ENCODE results near the gene SUFU. TPM values are rescaled to one million over a fixed set of nuclear protein-coding genes. Genes with fewer than 3 reads are reported as not detected.
A peak's percentile ranks its signal among the peaks of the same experiment; 100 is the strongest.
"Not testable (repeated sequence)": the region's sequence is repeated elsewhere in the genome, so short reads cannot be mapped to it uniquely, and the experiment has no call there.

SUFU gene
- total RNA-seq, 1 donor from 2014 or later: 5.5 TPM

DNA sequence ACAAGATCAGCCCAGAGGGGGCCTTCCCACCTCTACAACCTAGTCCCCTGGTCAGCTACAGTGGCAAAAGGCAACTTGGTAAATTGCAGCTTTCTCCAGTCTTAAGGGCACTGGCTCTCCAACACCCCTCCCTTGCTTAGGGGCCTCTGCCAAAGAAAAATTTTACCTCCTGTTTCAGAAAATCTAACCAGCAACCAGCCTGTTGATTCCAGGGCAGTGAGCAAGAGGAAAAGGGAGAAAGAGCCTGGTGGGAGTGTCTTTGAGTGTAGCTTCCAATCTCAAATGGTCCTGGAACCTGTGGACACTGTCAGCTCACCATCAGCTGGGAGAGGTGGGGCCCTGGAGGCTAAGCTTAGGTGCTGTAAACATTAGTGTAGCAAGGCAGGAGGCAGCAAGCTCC is 24.1 kb upstream of the SUFU start:
- no peak for DNase-seq (ENCODE audit: low spot score)

DNA sequence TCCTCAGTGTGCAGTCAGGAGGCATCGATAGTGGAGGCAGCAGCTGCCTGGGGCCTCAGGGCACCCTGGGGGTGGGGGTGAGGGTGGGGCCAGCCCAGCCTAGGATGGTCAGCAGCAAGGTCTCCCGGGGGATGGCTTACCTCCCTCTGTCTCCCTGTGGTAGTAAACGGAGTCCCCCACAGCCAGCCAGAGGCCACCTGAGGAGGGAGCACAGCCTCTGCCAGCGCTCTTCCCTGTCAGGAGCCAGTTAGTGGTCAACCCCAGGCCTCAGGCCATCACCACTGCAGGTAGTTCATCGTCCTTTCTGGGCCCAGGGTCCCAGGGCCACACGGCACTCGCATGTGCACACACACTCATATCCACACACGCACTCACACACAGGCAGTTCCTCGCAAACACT is 23.4 kb upstream of the SUFU start:
- DNase-seq (ENCODE audit: low spot score): no peak

DNA sequence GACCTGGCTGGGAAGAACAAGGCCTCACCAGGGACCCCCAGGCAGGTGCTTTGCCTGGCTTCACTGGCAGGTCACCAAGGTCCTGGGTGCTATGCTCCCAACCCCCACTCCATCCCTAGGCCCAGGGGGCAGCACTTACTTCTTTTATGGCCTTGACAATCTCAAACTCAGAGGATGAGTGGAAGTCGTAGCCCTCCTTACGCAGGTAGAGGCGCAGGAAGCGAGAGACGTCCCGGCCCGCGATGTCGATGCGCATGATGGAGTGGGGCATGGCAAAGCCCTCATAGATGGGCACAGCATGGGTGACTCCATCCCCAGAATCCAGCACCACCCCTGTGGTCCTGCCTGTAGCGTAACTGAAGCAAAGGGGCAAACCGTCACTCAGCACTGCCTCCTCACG is 19.8 kb upstream of the SUFU start:
- no peak for DNase-seq (ENCODE audit: low spot score)

DNA sequence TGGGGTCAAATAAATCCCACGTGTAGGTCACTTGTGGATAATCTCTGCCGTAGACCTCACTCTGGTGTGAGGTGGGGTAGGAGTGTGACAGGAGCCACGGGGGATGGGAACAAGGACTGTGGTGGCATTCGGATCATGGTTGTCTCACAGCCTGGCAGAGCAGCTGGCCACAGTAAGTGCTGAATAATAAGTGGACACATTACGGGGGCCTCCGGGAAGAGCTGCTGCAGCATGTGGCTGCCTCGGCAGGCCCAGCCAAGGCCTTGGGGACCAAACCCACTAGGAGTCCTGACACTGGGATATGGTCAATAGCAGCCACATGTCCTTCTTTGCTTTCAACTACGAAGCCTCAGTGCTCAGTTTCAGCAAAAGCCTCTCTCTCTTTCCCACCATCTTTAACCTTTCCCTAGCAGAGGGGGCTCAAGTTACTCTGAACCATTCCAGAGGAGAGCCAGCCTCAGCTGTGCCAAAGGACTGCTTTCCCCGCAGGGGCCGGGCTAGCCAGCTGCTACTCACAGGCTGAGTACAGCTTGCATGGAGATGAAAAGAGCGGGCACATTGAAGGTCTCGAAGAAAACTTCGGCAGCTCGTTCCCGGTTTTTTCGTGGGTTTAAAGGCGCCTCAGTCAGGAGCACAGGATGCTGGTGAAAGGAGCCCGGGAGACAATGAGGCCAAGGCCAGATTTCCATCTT is 18.5 kb upstream of the SUFU start:
- no peak for DNase-seq (ENCODE audit: low spot score)

DNA sequence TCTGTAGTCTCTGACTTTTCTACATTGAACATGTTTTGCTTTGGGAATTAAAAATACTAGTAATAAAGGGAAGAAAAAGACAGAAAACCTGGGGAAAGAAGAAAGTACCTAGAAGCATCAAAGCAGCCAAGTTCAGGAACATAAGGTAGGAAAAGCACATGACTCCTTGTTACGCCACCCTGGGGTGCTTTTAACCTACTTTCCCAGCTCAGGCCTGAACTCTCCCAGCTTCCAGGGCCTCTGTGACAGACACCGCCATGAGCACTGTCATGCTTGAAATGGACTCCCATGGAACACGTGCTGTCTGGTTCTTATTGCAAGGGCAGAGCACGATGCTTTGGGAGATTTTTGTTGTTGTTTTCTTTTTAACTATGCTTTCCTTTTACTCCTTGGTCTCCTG is 12.6 kb upstream of the SUFU start:
- DNase-seq (ENCODE audit: low spot score): no peak

DNA sequence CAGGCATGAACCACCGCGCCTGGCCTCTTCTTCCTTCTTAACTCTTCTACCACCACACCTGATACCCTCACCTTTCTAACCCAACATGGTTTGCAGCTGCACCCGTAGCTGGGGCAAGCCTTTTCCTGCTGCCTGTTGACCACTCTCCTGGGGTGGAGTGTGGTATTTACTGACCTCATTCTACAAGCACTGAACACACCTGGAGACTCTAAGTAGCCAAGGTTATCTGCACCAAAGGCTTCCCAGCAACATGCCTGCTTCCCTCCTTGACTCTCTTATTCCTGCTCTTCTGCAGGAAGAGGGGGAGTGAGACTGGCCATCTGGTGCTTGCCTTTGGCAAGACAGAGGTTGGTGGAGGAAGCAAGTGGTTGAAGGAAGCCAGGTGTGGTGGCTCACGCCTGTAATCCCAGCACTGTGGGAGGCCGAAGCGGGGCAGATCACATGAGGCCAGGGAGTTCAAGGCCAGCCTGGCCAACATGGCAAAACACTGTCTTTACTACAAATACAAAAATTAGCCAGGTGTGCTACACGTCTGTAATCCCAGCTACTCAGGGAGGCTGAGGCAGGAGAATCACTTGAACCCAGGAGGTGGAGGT is 11.3 kb upstream of the SUFU start:
- DNase-seq (ENCODE audit: low spot score): no peak

DNA sequence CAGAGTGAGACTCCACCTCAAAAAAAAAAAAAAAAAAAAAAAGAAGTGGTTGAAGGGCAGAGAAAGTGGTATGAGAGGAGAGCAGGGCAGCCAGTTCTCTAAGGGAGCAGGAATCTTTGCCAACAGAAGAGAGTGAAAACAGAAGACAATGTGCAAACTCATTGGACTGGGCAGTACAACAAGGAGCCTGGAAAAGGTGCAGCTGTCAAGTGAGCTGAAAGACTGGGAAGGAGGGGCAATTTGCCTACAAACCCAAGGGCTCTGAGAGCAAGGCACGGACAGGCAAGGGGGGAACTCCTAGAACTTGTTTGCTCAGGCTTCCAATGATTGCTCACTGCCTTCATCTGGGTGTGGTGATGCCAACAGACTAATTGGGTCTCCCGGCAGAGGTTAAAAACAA is 10.8 kb upstream of the SUFU start:
- no peak for DNase-seq (ENCODE audit: low spot score)

DNA sequence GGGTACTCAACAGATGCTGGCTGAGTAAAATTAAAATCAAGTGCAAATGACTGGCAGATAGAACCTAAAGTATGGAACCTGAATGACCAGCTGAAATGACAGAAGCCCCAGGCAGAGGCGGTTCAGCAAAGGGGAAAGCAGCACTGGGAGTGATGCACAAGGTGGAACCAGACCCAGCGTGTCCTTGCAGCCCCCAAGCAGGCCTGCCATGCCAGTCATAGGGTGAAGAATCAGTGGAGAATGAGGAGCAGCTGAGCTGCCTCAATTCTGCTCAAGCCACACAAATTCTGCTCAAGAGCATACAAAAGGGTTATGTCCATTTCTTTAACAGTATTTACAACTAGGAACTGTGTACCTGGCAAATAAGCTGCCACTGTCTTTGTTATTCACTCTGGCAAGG is 10.0 kb upstream of the SUFU start:
- DNase-seq (ENCODE audit: low spot score): no peak

DNA sequence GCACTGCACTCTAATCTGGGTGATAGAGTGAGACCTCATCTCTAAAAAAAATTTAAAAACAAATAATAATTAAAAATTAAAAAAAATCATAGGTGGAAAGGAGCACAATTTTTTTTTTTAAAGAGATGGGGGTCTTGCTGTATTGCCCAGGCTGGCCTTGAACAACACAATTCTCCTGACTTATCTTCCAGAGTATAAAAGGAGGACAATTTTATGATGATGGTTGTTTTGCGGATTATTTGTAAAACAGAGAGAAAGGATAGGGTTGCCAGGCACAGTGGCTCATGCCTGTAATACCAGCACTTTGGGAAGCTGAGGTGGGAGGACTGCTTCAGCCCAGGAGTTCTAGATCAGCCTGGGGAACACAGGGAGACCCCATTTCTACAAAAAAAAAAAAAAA is 6.2 kb upstream of the SUFU start:
- DNase-seq (ENCODE audit: low spot score): no peak

DNA sequence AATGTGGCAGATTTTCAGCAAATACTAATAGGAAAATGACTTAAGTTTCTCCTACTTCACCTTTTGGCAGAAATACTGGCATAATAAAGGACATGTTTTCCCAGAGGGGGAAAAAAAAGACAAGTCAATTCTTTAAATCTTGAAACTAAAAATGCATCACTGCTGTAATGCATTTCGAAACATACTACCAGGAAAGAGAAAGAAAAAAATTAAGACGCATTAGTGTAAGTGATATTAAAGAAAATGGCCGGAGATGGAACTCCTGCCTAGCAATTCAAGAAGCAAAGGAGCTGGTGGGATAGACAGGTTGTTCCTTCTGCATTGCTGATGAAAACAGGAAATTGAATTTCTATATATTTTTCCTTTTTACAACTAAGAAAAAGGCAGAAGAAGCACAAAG is 4.4 kb upstream of the SUFU start:
- no peak for DNase-seq (ENCODE audit: low spot score)

DNA sequence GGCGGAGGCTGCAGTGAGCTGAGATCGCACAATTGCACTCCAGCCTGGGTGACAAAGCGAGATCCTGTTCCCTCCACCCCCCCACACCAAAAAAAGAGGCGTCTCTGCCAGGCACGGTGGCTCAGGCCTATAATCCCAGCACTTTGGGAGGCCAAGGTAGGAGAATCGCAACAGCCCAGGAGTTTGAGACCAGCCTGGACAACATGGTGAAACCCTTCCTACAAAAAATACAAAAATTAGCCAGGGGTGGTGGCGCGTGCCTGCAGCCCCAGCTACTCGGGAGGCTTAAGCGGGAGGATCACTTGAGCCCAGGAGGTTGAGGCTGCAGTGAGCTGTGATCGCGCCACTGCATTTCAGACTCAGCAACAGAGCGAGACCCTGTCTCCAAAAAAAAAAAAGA is 3.1 kb upstream of the SUFU start:
- not testable (repeated sequence) for DNase-seq (ENCODE audit: low spot score)

DNA sequence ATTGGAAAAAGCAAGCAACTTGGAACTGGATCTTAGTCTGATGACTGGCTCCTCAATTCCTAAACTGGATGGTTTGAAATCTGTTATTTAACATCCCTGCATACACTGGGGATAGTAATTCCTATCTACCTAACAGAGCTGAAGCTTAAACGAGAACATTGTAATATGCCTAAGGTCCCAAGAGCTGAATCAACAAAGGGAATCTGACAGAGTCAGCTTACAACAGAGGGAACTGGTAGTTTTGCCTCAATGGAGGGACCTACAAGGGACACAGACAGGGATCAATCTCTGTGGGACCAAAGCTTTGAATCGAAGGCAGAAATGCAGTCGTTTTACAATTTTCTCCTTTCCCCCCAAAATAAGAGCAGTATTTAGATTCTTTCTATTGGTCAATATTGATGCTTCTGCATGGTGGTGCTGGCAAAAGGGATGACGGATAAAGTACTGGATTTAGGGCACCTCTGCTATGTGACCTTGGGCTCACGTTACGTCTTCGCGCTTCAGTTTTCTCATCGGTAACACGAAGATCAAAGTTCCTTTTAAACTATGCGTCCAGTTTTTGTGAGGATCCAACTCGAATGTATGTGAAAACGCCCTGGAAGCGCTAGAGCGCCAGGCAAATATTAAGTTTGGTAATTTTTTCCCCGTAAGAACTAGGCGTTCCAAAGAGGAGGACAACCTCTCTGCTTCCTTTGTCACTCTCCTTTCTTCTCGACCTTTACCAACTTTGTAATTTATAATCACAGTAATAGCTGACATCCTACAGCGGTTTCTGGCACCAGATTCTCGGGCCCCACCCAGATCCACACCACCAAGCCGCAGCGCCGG is 2.4 kb upstream of the SUFU start:
- DNase-seq (ENCODE audit: low spot score): no peak

DNA sequence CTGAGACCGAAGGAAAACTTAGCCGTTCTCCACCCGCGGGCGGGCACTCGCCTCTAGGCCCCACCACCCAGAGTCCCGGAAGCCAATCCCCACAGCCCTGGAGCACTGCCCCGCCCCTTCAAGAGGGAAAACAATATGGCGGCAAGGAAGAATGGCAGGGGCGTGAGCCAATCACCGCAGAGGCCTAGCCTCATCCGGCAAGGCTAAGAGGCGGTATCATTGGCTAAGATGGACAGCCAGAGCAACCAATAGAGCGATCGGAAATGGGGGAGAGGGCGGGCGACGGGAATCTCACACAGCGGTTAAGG is 1.8 kb upstream of the SUFU start:
- DNase-seq (ENCODE audit: low spot score): peak; percentile 100

DNA sequence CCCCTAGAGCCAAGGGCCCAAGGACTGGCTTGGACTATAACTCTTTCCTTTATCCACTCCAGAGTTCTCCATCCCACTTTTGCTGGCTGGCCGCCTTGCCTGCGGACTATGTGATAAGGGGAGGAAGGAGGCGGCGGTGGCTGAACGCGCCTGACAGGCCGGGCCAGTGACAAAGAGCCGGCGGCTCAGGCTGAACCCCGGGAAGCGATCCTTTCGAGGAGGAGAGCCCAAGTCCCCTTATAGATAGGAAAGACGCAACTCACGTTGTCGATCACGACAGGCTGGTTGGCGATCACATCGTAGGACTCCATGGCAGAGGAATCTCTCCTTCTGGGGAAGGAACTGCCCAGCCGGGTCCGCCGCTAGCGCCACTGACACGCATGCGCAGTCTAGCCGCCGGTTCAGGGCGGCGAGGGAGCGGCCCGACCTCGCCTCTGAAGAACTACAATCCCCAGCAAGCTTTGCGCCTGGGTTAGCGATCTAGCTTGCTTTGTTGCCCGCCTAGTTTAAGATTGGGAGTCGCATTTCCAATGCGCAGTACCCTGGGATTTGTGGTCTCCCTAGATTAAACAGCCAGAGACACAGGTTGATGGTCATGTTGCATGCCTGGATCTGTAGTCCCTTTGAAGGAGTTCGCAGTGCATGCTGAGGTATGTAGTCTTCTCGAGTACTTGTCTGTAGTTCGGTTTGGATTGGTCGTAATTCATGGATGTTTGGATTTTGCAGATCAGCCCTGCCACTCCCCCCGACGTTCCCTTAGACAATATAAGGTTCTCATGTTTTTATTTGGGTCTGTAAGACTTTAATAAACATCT is 1.2 kb upstream of the SUFU start, which contains the start of gene ACTR1A:
ACTR1A (minus strand) TSS at position 376 of the 815 bp plus-strand sequence; CDS start at position 311, 65 bp downstream.
- DNase-seq (ENCODE audit: low spot score): peak; percentile 100

DNA sequence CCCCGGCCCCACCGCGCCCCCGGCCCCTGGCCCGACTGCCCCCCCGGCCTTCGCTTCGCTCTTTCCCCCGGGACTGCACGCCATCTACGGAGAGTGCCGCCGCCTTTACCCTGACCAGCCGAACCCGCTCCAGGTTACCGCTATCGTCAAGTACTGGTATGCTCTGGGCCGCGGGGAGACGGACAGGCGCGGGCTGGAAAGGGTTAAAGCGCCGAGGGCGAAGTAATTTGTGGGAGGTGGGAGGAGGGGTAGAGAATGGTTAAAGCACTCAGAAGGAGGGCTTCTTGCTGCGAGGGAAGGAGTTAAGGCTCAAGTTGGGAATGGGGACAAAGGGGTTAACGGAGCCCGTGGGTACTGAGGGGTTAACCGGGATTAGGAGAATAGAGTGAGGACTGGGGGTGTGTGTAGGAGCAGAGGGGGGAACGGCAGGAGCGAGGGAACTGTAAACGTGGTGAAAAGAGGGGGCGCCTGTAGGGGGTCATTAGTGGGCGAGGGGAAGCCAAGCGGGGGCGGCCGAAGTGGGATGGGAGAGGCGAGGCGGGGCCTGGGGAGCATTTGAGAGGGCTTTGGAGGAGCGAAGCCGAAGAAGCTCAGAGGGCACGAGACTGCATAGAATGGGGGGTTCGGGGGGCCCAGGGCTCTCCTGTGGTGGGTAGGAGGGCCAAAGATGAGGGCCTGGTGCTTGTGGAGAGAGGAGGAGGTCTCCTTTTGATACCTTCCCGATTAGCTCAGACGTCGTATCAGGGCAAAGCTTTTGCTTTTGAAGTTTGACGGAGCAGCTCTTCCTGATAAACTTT is 605 bp downstream of the SUFU start:
- peak; percentile 87 for DNase-seq (ENCODE audit: low spot score)

DNA sequence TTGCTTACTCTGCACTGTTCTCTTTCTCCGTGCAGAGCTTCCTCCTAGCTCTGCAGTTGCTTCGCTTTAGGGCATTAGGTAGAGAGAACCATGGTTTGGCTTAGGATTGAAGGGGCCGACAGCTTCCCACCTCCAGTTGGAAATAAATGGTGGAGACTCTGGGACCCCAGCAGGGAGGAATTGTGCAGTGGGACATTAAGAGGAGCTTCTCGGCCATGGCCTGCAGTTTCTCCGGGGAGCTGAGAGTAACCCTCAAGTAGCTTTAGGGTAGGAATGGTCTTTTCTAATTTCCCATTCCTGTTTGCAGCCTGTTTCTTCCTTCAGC is 1.2 kb downstream of the SUFU start:
- no peak for DNase-seq (ENCODE audit: low spot score)

DNA sequence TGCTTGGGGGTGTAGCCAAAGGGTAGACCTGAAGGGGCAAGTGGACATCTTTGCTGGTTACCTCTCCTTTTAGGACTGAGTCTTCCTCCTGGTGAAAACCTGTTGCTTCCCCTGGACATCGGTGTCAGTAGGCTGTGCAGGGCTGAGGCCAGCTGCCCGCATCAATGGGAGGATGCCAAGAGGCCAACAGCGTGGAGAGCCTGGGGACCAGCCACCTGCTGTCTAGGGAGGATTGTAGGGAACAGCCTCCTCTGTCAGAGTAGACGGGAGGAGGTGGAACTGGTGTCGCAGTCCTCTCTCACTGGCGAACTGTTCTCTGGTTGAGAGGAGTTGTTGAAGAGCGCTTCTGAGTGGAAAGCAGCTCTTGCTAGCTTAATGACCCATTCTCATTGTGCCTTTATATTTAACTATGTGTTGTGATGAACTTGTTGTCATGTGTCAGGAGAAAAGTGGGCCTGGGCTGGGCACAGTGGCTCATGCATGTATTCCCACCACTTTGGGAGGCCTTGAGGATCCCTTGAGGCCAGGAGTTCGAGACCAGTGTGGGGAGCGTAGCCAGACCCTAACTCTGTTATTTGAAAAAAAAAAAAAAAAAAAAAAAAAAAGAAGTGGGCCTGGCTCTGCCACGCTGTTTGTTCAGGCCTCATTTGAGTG is 1.8 kb downstream of the SUFU start:
- no peak for DNase-seq (ENCODE audit: low spot score)

DNA sequence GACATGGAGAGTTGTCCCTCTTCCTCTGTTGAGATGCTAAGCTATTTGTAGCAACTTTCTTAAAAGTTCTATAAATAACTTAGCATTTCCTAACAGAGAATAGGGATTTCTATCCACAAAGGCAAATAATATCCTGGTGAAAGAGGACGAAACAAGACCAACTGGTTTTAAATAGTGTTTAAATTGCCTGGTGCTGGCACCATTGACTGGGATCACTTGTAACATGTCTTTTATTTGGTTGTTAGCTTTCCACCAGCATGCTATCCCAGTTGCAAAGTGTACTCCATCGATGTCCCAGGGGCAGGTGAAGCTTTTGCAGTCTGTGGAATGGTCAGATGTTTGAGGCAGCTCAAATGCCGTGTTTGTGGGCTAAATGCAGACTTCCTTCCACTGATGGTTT is 3.7 kb downstream of the SUFU start:
- no peak for DNase-seq (ENCODE audit: low spot score)

DNA sequence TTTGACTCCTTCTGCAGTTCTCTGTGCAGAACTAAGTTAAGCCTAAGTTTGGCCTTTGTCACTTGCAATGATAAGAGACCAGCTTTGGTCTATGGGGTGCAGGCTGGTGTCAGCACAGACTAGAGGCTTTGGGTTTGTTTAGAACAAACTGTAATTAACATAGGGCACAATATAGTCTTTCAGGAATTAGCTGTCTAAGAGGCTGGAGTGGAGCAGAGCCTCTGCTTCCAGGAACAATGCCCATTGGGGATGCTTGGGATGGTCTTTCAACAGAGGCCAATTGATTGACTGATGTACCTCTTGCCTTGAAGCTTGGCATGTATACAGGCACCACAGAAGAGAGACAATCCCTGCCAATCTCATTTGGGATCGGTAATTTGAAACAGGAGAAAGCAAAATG is 4.7 kb downstream of the SUFU start:
- DNase-seq (ENCODE audit: low spot score): no peak

DNA sequence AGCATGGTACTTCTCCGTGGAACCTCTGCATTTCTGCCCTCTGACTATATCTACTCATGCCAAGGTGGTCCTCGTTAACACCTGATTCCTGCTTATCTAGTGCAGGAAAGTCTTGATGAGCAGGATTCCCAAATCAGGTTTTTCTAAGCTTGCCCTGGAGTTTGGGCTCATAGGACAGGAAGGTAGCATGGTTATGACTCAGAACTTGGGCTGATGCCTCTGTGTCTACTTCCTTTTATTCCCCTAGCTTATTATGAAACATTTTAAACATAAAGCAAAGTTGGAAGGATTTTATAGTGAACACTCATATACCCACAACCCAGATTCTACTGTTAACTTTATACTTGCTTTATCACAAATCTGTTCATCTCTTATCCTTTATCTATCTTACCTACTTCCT is 5.6 kb downstream of the SUFU start:
- no peak for DNase-seq (ENCODE audit: low spot score)

Measured in umbilical cord (tissue), 2 donors.